K562 (cell line): ENCODE results near the gene NPC1L1.
"Not testable (repeated sequence)": the region's sequence is repeated elsewhere in the genome, so short reads cannot be mapped to it uniquely, and the experiment has no call there.

Experiments used
- GATA2 ChIP-seq: sonication (generic); formaldehyde crosslinking; IDR thresholded peaks from 2 replicates; pipeline ENCODE4 v1.4.0; 2020; ENCODE audit warnings: mild to moderate bottlenecking, missing genetic modification reagents
- PHF8 ChIP-seq: fragments of 200-600 bp; sonication (generic); IDR thresholded peaks from 2 replicates; pipeline ENCODE4 v1.6.1; 2012; ENCODE audit warnings: mixed run types, mild to moderate bottlenecking, inconsistent platforms, low read length, moderate library complexity, borderline replicate concordance
- POLR2AphosphoS2 ChIP-seq: IDR thresholded peaks from 2 replicates; pipeline ENCODE4 v1.6.1; 2012; ENCODE audit warnings: low read length, improper control_type of control experiment
- POLR2AphosphoS5 ChIP-seq: IDR thresholded peaks from 2 replicates; pipeline ENCODE4 v1.6.1; 2011; ENCODE audit warnings: mild to moderate bottlenecking, low read depth, low read length, moderate library complexity; ENCODE audit not compliant: control insufficient read depth, insufficient read depth
- TBL1XR1 ChIP-seq, 2 experiments: IDR thresholded peaks; 2 replicates each; pipeline ENCODE4 v1.6.1; 2012; ENCODE audit warnings: improper control_type of control experiment in 2 of 2, low read length in 2 of 2, mild to moderate bottlenecking in 1 of 2
- YY1 ChIP-seq, 3 experiments: IDR thresholded peaks; 2 replicates each; pipeline ENCODE4 v1.6.1; 2011; ENCODE audit warnings: low read length in 2 of 3, mild to moderate bottlenecking in 2 of 3, moderate library complexity in 2 of 3, borderline replicate concordance in 1 of 3, control low read depth in 1 of 3, low read depth in 1 of 3; ENCODE audit not compliant: insufficient read depth in 3 of 3, insufficient replicate concordance in 2 of 3, control insufficient read depth in 1 of 3, insufficient read length in 1 of 3; ENCODE audit errors: extremely low read depth in 1 of 3
- TF ChIP-seq, protein P1 (sequence below), 3 experiments: IDR thresholded peaks in 2 of 3; conservative IDR thresholded peaks in 1 of 3; 2 replicates each; pipeline ENCODE4 v1.5.1; 2011 to 2012; ENCODE audit warnings: low read length in 3 of 3, mild to moderate bottlenecking in 3 of 3, control low read depth in 2 of 3, improper control_type of control experiment in 1 of 3, inconsistent platforms in 1 of 3, low read depth in 1 of 3, mixed read lengths in 1 of 3, moderate library complexity in 1 of 3; ENCODE audit not compliant: insufficient read depth in 2 of 3
- TF ChIP-seq, protein P2 (sequence below): fragments of 450-650 bp; IDR thresholded peaks from 2 replicates; pipeline ENCODE4 v1.6.1; 2016
- TF ChIP-seq, protein P3 (sequence below): fragments of 450-650 bp; formaldehyde crosslinking; IDR thresholded peaks from 2 replicates; pipeline ENCODE4 v1.4.0; 2020; ENCODE audit warnings: mild to moderate bottlenecking, moderate library complexity
- TF ChIP-seq, protein P4 (sequence below): sonication (generic); formaldehyde crosslinking; IDR thresholded peaks from 2 replicates; pipeline ENCODE4 v1.8.1; 2022; ENCODE audit warnings: missing genetic modification reagents
- TF ChIP-seq, protein P5 (sequence below): fragments of 250-450 bp; sonication (Bioruptor Pico); IDR thresholded peaks from 2 replicates; pipeline ENCODE4 v1.5.0; 2021
- TF ChIP-seq, protein P6 (sequence below), 3 experiments: fragments of 200-800 bp in 1 of 3; fragments of 250-450 bp in 1 of 3; fragments of 450-650 bp in 1 of 3; sonication (Bioruptor Pico) in 1 of 3; sonication (Bioruptor generic) in 1 of 3; formaldehyde crosslinking in 1 of 3; IDR thresholded peaks; 2 replicates each; pipeline versions ENCODE4 v1.6.1 to v1.8.0; 2016 to 2022; ENCODE audit warnings: mild to moderate bottlenecking in 2 of 3, missing genetic modification characterization in 2 of 3, missing compliant biosample characterization in 1 of 3, moderate library complexity in 1 of 3
- TF ChIP-seq, protein P7 (sequence below): fragments of 450-650 bp; IDR thresholded peaks from 2 replicates; pipeline ENCODE4 v1.6.1; 2016; ENCODE audit warnings: missing biosample characterization, missing genetic modification characterization

DNA sequence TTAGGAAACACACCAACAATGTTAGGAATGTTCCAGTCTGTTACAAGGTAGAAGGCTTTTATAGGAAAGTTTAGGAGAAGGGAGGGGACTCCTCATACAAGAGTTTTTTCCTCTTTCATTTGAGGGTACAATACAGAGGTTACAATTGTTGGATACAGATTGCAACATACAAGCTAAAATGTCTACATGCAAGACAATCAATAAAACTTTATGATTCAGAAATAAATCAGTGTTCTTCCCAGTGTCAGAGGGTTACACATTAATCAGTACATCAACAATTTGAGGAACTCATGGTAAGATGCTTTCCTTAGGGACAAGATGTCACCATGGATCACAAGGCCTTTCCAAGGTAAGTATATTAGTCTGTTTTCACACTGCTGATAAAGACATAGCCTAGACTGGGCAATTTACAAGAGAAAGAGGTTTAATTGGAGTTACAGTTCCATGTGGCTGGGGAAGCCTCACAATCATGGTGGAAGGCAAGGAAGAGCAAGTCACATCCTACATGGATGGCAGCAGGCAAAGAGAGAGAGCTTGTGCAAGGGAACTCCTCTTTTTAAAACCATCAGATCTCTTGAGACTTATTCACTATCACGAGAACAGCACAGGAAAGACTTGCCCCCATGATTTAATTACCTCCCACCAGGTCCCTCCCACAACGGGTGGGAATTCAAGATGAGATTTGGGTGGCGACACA is 34.4 kb downstream of the NPC1L1 start:
- TF ChIP-seq, protein P1, sequence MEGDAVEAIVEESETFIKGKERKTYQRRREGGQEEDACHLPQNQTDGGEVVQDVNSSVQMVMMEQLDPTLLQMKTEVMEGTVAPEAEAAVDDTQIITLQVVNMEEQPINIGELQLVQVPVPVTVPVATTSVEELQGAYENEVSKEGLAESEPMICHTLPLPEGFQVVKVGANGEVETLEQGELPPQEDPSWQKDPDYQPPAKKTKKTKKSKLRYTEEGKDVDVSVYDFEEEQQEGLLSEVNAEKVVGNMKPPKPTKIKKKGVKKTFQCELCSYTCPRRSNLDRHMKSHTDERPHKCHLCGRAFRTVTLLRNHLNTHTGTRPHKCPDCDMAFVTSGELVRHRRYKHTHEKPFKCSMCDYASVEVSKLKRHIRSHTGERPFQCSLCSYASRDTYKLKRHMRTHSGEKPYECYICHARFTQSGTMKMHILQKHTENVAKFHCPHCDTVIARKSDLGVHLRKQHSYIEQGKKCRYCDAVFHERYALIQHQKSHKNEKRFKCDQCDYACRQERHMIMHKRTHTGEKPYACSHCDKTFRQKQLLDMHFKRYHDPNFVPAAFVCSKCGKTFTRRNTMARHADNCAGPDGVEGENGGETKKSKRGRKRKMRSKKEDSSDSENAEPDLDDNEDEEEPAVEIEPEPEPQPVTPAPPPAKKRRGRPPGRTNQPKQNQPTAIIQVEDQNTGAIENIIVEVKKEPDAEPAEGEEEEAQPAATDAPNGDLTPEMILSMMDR (IDR thresholded peaks at IDR 0.05 in 2 of 3, conservative IDR thresholded peaks at IDR 0.05 in 1 of 3; ENCODE audit: insufficient read depth in 2 of 3, low read depth in 1 of 3, low read length in 3 of 3): not testable (repeated sequence)
- TF ChIP-seq, protein P2, sequence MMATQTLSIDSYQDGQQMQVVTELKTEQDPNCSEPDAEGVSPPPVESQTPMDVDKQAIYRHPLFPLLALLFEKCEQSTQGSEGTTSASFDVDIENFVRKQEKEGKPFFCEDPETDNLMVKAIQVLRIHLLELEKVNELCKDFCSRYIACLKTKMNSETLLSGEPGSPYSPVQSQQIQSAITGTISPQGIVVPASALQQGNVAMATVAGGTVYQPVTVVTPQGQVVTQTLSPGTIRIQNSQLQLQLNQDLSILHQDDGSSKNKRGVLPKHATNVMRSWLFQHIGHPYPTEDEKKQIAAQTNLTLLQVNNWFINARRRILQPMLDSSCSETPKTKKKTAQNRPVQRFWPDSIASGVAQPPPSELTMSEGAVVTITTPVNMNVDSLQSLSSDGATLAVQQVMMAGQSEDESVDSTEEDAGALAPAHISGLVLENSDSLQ: not testable (repeated sequence)
- TF ChIP-seq, protein P3, sequence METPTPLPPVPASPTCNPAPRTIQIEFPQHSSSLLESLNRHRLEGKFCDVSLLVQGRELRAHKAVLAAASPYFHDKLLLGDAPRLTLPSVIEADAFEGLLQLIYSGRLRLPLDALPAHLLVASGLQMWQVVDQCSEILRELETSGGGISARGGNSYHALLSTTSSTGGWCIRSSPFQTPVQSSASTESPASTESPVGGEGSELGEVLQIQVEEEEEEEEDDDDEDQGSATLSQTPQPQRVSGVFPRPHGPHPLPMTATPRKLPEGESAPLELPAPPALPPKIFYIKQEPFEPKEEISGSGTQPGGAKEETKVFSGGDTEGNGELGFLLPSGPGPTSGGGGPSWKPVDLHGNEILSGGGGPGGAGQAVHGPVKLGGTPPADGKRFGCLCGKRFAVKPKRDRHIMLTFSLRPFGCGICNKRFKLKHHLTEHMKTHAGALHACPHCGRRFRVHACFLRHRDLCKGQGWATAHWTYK (CRISPR knock-in tag): not testable (repeated sequence)
- not testable (repeated sequence) for TF ChIP-seq TBL1XR1 (IDR thresholded peaks at IDR 0.05; ENCODE audit: low read length in 2 of 2); GATA2 (CRISPR knock-in tag); POLR2AphosphoS5; POLR2AphosphoS2; PHF8; YY1 (IDR thresholded peaks at IDR 0.05; ENCODE audit: borderline replicate concordance in 1 of 3, control insufficient read depth in 1 of 3, extremely low read depth in 1 of 3, insufficient read depth in 3 of 3, insufficient read length in 1 of 3, insufficient replicate concordance in 2 of 3, low read depth in 1 of 3, low read length in 2 of 3)
- TF ChIP-seq, protein P4, sequence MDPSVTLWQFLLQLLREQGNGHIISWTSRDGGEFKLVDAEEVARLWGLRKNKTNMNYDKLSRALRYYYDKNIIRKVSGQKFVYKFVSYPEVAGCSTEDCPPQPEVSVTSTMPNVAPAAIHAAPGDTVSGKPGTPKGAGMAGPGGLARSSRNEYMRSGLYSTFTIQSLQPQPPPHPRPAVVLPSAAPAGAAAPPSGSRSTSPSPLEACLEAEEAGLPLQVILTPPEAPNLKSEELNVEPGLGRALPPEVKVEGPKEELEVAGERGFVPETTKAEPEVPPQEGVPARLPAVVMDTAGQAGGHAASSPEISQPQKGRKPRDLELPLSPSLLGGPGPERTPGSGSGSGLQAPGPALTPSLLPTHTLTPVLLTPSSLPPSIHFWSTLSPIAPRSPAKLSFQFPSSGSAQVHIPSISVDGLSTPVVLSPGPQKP (CRISPR knock-in tag): not testable (repeated sequence)
- TF ChIP-seq, protein P5, sequence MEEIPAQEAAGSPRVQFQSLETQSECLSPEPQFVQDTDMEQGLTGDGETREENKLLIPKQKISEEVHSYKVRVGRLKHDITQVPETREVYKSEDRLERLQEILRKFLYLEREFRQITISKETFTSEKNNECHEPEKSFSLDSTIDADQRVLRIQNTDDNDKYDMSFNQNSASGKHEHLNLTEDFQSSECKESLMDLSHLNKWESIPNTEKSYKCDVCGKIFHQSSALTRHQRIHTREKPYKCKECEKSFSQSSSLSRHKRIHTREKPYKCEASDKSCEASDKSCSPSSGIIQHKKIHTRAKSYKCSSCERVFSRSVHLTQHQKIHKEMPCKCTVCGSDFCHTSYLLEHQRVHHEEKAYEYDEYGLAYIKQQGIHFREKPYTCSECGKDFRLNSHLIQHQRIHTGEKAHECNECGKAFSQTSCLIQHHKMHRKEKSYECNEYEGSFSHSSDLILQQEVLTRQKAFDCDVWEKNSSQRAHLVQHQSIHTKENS (CRISPR knock-in tag): not testable (repeated sequence)
- TF ChIP-seq, protein P6, sequence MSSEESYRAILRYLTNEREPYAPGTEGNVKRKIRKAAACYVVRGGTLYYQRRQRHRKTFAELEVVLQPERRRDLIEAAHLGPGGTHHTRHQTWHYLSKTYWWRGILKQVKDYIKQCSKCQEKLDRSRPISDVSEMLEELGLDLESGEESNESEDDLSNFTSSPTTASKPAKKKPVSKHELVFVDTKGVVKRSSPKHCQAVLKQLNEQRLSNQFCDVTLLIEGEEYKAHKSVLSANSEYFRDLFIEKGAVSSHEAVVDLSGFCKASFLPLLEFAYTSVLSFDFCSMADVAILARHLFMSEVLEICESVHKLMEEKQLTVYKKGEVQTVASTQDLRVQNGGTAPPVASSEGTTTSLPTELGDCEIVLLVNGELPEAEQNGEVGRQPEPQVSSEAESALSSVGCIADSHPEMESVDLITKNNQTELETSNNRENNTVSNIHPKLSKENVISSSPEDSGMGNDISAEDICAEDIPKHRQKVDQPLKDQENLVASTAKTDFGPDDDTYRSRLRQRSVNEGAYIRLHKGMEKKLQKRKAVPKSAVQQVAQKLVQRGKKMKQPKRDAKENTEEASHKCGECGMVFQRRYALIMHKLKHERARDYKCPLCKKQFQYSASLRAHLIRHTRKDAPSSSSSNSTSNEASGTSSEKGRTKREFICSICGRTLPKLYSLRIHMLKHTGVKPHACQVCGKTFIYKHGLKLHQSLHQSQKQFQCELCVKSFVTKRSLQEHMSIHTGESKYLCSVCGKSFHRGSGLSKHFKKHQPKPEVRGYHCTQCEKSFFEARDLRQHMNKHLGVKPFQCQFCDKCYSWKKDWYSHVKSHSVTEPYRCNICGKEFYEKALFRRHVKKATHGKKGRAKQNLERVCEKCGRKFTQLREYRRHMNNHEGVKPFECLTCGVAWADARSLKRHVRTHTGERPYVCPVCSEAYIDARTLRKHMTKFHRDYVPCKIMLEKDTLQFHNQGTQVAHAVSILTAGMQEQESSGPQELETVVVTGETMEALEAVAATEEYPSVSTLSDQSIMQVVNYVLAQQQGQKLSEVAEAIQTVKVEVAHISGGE (CRISPR knock-in tag; IDR thresholded peaks at IDR 0.05): not testable (repeated sequence)
- TF ChIP-seq, protein P7, sequence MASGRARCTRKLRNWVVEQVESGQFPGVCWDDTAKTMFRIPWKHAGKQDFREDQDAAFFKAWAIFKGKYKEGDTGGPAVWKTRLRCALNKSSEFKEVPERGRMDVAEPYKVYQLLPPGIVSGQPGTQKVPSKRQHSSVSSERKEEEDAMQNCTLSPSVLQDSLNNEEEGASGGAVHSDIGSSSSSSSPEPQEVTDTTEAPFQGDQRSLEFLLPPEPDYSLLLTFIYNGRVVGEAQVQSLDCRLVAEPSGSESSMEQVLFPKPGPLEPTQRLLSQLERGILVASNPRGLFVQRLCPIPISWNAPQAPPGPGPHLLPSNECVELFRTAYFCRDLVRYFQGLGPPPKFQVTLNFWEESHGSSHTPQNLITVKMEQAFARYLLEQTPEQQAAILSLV (tag): not testable (repeated sequence)
